Measurements from ENCODE around the gene HMOX1. TPM values are rescaled to one million over a fixed set of nuclear protein-coding genes. Genes with fewer than 3 reads are reported as not detected.

Gene HMOX1
- total and polyA plus RNA-seq, 11 donors = 2.4 to 126 (median 4.8) TPM

DNA sequence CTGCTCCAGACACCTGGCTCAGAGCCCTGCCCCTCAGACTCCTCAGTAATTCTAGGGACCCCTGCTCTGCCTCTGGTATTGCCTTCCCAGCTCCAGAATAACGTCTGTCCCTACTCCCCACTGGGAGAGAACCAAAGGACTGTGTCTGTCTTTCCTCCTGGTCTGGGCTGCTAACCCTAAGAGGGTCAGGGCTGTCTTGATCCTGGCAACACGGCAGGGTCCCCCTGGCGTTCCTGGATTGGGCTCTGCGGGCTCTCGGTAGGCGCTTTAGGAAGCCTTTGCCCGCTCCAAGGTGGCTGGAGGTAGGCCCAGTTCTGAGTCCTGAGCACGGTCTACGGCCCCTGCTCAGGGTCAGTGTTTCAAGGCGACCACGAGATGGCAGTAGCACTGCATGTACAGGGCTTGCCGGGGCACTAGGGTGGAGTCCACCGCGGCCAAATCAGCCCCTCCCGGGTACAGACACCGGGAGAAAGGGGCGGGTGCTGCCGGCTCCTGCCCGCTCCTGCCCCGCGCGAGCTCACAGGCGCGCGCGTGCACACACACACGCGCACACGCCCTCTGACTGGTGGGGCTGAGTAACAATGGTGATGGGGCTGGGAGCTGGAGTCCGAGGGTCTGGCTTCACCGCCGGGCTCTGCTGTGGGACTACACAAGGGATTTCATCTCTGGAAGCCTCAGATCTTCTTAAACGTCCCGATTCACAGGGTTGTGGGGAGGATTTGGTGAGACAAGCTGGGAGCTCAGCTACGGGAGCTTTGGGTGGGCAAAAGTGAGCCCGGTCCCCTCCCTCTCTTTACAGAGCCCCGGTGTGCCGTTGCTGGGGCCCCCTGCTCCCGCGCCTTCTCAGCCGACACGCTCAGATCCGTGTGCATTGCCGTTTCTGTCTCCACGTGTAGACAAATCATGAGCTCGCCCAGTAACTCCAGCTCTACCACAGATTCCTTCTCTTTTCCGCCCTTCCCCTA is 30.1 kb upstream of the HMOX1 start:
- H3K27me3 ChIP-seq = no peaks in the 10 kb centered on the region
- peaks cover 0 to 25% (median 13%) of the 10 kb centered on the region in 9 donors for H3K36me3 ChIP-seq
- intact Hi-C loops (cut with DNase I) = loop anchor here in 9 of 10 donors (1.0 to 10.0 kb wide), 18 partner anchors 46 to 774 kb away; no protein-coding TSS in a partner anchor
- peak overlapping the region; percentile 27 to 69 (median 55) for H3K4me3 ChIP-seq
- DNase-seq (peak; percentile 93 to 96 (median 94)), ATAC-seq (peak; percentile 89 to 90 (median 90))
- WGBS, 4 donors = 1 to 2% (median 2%) methylated on average over 17 to 47 of the region's 47 CpGs
- H3K4me1 ChIP-seq = peaks cover 0 to 47% (median 11%) of the 10 kb centered on the region in 12 donors
- peak overlapping the region in 11 of 12 donors; percentile 51 to 93 (median 68) for H3K27ac ChIP-seq
- H3K9me3 ChIP-seq = no peaks in the 10 kb centered on the region
- TF ChIP-seq POLR2A (IDR thresholded peaks at IDR 0.05) = peak in 1 of 2 donors; percentile 48
- TF ChIP-seq, protein P1, sequence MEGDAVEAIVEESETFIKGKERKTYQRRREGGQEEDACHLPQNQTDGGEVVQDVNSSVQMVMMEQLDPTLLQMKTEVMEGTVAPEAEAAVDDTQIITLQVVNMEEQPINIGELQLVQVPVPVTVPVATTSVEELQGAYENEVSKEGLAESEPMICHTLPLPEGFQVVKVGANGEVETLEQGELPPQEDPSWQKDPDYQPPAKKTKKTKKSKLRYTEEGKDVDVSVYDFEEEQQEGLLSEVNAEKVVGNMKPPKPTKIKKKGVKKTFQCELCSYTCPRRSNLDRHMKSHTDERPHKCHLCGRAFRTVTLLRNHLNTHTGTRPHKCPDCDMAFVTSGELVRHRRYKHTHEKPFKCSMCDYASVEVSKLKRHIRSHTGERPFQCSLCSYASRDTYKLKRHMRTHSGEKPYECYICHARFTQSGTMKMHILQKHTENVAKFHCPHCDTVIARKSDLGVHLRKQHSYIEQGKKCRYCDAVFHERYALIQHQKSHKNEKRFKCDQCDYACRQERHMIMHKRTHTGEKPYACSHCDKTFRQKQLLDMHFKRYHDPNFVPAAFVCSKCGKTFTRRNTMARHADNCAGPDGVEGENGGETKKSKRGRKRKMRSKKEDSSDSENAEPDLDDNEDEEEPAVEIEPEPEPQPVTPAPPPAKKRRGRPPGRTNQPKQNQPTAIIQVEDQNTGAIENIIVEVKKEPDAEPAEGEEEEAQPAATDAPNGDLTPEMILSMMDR (IDR thresholded peaks at IDR 0.05) = peak; percentile 81 to 99 (median 92)

DNA sequence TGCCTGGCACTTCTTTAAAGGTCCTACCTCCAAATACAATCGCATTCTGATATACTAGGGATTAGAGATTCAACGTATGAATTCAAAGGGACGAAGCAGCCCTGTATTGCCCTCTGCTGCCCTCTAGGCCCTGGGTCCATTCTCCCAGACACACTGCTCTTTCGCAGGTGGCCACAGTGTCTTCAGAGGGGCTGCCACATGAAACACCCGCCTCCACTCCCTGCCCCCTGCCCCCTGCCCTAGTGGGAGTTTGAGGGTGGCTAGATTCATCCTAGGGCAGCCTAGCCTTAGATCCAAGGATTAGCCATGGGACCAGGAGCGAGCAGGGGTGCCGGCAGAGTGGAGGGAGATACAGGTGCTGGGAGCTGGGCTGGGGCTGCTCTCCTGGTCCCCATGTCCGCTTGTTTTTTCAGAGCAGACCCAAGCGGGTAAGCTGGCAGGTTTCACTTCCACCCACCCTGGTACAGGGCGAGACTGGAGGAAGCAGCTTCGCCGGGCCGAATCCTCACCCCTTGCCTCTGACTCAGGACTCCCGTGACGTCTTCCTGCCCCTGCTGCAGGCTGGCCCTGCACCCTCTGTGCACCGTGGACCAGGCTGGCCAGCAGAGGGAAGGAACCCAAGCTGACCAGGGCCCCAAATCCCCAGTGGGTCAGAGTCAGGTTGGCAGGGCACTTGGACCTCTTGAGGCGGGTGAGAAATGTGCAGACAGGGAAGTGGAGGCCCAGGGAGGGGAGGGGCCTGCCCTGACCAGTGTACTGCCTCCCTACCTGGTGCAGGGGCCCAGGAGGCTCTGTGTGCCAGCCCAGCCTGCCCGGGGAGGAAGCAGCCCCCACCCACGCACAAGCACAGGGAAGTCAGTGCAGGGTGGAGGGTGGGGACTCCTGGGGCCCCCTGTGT is 28.4 kb upstream of the HMOX1 start:
- 42 to 65% (median 52%) methylated on average over 17 to 19 of the region's 19 CpGs for WGBS, 4 donors
- Histone ChIP-seq H3K27ac (peak overlapping the region in 8 of 12 donors; percentile 22 to 93 (median 36)), H3K9me3 (no peaks in the 10 kb centered on the region), H3K36me3 (peaks cover 0 to 11% (median 2%) of the 10 kb centered on the region in 9 donors), H3K4me1 (peaks cover 0 to 62% (median 11%) of the 10 kb centered on the region in 12 donors), H3K4me3 (peak overlapping the region in 1 of 12 donors; percentile 23), H3K27me3 (no peaks in the 10 kb centered on the region)
- TF ChIP-seq, protein P1 (IDR thresholded peaks at IDR 0.05) = peak in 8 of 12 donors; percentile 15 to 41 (median 32)
- no peak for TF ChIP-seq POLR2A (IDR thresholded peaks at IDR 0.05)
- DNase-seq = peak; percentile 73 to 87 (median 84)
- ATAC-seq = peak; percentile 3 to 48 (median 32)
- intact Hi-C loops (cut with DNase I) = loop anchor here in 8 of 10 donors (1.0 to 10.0 kb wide), 13 partner anchors 45 to 772 kb away; no protein-coding TSS in a partner anchor

DNA sequence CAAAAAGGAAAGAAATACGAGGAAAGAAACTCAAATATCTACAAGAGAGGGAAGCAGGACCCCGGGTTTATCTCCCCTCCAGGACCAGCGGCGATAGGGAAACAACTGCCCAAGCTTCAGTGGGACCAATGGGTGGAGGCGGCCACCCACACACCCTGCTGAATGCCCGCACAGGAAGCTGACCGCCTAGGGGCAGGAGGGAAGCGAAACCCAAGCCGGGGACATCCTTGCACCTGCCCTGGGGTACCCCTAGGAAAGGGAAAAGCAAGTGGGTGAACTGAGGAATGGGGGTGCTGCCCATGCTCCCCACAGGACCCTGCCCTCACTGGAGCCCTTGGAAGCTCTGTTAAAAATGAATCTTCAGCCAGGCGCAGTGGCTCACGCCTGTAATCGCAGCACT is 27.6 kb upstream of the HMOX1 start:
- H3K27me3 ChIP-seq = no peaks in the 10 kb centered on the region
- intact Hi-C loops (cut with DNase I) = loop anchor here in 8 of 10 donors (1.0 to 10.0 kb wide), 13 partner anchors 44 to 771 kb away; no protein-coding TSS in a partner anchor
- TF ChIP-seq POLR2A (IDR thresholded peaks at IDR 0.05) = no peak
- TF ChIP-seq, protein P1 (IDR thresholded peaks at IDR 0.05) = no peak
- no peak overlapping the region for H3K4me3 ChIP-seq
- DNase-seq (peak in 2 of 5 donors; percentile 6 to 59), ATAC-seq (no peak)
- peak overlapping the region in 4 of 12 donors; percentile 22 to 93 (median 40) for H3K27ac ChIP-seq
- H3K9me3 ChIP-seq = no peaks in the 10 kb centered on the region
- 61 to 79% (median 72%) methylated on average over 11 to 12 of the region's 12 CpGs for WGBS, 4 donors
- peaks cover 0 to 2% (median 0%) of the 10 kb centered on the region in 9 donors for H3K36me3 ChIP-seq
- H3K4me1 ChIP-seq = peaks cover 0 to 62% (median 11%) of the 10 kb centered on the region in 12 donors

Data from heart left ventricle (tissue), 16 donors.